Stimulated activated CD4-positive, alpha-beta T cell treated with anti-CD3 and anti-CD28 coated beads, Interleukin-4, amount 100 ng/mL, for 4 hours (primary cell): Measurements from ENCODE around the gene CTRB1.
"Not testable (repeated sequence)": the region's sequence is repeated elsewhere in the genome, so short reads cannot be mapped to it uniquely, and the experiment has no call there.

Experiments used
- DNase-seq, 2 experiments: peaks; one replicate each; pipeline ENCODE4 v3.0.0-alpha.2; 2020

CTRB1 gene

DNA sequence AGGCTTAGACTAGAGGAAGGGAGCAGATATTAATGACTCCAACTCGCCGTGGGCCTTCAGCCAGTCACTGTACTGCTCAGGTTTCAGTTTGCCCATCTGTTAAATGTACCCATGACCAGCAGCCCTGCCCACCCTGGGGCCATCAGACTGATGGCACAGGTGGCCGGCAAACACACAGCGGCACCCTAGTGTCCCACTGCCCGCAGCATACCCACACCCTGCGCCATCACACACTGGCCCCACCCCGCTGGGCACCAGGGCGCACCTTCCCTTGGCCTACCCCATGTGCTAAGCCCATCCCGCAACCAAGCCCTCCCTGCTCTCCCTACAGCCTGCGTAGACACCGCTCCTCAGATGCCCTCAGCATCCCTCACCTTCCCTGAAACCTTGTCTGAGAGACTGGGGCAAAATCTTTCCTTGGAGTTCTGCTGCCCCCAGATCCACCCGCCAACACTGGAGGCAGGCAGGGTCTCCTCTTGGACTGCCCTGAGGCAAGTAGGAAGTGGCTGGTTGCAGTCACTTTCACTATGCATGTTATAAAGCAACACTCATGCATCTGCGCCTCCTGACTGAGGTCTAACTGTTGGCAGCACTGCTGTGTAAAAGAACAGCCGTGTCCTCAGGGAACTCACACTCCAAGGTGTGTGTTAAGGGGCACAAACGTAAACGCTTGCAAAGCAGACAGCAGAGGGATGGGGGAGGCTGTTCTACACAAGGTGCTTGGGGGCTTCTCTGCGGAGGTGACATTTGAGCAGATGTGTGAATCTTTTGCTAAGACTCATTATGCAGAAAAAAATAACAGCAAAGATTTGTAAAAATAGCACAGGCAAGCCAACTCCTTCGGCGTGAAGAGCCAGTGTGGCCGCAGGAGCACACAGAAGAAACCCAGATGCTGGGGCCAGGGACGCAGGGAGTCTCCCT, 39.4 kb downstream of the CTRB1 start:
- no peak for DNase-seq

DNA sequence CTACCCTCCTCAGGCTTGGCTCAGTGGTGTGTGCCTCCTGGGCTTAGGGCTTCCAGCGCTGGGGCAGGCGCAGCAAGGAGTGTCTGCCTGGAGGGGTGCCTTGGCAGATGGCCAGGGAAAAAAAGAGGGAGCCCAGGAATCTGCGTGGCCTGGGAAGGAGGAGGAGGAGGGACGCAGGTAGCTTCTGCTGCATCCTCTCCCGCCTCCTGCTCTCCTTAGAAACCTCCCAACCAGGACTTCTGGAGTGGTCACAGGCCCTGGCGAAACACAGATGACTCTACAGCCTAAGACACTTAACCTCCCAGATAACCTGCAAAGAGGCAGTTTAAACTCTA, 40.0 kb downstream of the CTRB1 start:
- DNase-seq: no peak

DNA sequence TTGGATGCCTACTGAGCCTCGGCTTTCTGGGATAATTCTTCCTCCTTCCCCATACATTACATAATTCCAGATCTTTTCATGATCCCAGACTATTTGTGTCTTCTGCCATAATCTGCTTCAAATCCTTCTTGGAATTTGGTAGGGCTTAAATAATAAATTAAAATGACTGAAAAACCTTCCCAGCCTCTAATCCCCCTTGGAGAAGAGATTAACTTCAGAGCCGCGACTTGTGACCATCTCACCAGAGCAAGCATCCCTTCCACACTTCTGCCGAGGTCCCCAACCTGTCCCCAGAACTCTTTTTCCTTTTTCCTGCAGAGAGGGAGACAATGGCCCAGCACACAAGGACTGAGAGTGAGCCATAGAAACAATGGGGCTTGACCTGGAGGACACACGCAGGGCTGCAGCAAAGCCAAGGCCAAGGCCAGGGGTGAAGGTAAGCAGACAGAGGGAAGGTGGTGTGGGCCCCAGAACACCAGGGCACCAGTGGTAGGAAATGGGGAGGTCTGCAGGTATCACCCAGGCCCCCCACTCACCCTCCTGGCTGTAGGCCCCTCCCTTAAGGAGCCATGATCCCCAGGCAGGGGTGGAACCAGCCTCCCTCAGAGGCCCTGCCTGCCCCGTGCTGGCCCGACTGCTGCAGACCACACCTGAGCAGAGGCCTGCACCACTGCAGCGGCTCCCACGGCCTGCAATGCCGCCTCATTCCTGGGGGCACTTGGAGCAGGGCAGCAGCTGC, 42.2 kb downstream of the CTRB1 start:
- DNase-seq: no peak

GRCh38 chr16:75261590-75262078, 42.8 kb downstream of the CTRB1 start:
- DNase-seq: no peak

DNA sequence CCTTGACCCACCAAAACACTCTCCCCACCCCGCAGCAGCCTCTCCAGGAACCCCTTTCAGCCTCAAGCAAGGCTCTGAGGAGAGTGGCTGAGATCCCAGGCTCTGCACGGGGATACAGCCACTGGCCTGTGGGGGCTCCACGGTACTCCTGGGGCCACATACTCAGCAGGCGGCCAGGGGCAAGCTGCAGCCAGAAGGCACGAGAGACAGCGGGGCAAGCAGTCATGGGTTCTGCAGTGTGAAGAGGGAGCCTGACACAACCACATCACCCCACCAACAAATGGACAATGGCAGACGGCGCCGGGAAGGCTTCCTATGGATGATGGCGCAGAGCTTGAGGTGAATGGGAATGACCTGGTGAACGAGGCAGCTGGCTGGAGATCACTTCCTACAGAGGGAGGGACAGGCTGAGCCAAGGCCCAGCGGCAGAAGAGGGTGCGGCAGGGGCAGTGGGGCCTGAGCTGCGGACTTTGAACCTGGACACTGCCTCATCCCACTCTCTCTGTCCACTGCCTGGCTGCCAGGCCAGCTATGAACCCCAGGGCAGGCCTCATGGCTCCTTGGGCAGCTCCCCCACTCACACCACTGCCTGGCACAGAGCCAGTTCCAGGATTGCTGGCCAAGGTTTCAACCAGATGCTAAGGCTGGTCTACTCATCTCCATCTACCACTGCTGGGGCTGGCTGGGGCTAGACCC, 43.5 kb downstream of the CTRB1 start:
- DNase-seq: no peak

DNA sequence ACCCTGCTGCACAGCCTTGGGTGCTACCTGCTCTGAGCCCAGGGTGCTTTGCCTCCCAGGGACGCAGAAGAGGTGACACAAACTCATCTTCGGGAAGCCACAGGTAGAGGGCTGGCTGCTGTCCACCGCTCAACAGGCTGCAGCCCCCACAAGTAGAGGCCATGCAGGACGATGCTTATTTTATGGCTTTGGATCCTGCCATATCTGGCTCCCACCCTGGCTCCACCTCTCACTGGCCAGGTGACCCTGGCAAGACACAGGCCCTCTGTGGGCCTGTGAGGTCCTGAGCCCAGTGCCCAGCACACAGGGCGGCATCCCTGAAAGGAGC, 44.0 kb downstream of the CTRB1 start:
- DNase-seq: no peak

DNA sequence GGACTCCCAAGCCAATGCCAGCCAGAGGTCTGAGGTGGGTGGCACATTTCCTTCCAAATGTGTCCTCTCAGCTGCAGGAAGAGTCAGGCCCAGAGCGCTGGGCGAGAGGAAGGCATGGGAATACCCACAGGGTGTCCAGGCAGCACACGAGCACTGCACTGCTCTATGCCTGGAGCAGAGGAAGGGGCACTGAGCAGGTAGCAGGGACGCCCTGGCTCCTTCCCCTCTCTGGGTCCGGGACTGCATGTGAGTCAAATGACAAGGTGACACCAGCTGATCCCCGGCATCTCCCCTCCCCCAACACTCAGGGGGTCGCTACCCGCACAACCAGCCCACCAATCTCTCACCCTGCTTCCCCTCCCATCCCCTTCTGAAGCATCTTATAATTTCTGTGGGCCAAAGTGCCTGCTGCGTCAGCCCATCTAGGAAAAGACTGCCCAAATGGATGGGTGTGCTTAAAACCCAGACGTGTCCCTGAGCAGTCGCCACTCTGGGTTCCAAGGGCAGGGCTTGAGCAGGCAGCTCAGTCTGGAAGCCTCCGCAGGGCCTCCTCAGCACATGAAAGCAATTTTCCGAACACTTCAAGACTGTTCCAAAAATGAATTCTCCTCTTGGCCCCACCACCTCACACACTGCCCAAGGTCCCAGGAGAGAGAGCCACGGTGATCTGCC, 44.6 kb downstream of the CTRB1 start:
- no peak for DNase-seq

- no peak for DNase-seq
Measured at GRCh38 chr16:75263963-75264445, 45.2 kb downstream of the CTRB1 start.

GRCh38 chr16:75264457-75264998, 45.7 kb downstream of the CTRB1 start:
- DNase-seq: no peak

- no peak for DNase-seq
Measured at GRCh38 chr16:75264999-75265910, 46.5 kb downstream of the CTRB1 start.

DNA sequence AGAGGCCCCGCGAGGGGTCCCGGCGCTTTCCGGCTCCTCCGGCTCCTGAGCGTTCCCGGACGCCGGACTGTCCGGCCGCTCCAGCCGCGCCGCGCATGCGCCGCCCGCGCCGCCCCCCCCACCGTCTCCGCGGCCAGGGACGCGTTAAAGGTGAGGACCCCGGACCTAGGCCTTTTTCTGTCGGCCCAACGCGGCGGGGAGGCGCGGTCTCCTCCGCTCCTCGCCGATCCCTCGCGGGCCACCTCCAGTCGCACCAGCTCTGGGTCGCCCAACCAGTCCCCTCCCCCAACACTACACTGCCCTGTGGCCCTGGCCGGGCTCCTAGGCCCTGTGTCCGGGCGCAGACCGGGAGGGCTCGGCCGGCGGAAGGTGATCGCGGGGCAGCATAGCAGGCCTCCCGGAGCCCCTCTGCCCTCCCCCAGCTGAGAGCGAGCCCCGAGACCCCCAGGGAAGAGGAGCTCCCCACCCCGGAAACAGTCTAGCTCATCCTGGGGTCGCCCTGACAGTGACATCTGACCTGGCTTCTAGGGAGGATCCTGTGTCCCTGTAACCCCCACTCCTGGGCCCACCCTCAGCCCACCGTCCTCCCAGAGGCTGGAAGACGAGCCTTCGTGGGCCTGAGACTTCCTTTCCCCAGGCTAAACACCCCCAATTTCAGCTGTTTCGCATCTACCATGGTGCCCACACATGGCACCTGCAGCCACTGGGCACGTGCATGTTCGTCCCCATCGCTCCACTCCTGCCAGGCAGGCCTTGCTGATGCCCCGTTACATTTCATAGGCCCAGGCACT, 47.3 kb downstream of the CTRB1 start:
- peak in 1 of 2 experiments; percentile 21 for DNase-seq

GRCh38 chr16:75266738-75267630, 48.2 kb downstream of the CTRB1 start:
- DNase-seq: no peak

DNA sequence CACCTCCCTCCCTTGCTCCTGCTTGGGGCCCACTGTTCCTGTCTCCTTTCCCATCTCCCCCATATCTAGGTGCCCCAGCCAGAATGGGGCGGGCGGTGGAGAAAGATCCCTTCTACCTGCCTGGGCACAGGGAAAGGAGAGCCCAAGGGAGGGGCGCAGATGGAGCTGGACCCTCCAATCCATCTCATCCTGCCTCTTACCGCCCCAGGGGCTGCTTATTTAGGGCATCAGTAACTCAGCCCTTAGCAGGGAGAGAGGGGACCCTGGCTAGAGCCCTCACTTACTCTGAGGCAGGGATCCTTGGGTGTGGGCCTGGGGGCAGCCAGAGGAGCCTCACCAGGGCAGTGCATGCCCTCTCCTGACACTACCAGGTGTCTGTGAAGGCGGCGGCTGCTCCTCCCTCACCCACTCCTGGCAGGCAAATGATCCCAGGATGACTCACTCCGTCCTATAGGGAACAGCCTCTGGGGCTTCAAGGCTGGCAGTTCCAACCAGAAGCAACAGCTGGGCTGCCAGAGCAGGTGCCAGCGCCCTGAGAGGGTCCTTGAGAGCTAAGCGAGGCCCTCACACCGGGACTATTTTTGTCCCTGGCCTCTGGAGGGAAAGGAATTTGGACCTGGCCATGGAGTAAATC, 49.0 kb downstream of the CTRB1 start:
- DNase-seq: no peak

DNA sequence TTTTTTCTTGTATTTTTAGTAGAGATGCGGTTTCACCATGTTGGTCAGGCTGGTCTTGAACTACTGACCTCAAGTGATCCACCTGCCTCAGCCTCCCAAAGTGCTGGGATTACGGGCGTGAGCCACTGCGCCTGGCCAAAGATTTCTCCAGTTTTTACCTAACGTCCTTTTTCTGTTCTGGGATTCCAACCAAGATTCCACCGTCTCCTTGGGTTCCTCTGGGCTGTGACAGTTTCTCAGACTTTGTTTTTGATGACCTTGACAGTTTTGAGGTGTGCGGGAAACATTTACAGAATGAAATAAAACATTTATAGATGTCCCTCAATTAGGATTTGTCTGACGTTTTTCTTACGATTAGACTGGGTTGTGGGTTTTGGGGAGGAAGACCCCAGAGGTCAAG, 50.6 kb downstream of the CTRB1 start:
- DNase-seq: not testable (repeated sequence)

DNA sequence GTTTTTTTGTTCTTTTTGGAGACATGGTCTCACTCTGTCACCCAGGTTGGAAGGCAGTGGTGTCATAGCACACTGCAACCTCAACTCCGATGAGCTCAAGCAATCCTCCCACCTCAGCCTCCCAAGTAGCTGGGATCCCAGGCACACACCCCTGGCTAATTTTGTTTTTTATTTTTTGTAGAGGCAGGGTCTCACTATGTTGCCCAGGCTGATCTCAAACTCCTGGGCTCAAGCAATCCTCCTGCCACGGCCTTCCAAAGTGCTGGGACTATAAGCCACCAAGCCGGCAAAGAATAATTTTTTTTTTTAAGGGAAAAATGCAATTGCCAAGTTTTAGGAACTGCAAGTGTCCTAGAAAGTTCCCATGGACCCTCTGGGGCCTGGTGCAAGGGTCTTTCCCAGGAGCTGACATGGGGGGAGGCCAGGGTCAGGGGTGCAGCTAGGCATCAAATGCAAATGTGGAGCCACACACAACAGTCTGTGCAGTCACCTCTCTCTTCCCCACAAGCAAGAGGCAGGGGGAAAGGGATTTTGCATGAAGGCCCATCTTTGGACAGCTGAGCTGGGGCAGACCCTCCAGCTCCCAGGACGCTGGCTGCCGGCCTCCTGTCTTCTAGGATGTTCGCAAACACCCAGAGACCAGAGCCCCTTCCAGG, 52.8 kb downstream of the CTRB1 start:
- no peak for DNase-seq

- DNase-seq: no peak
Measured at GRCh38 chr16:75272097-75272551, 53.3 kb downstream of the CTRB1 start.

DNA sequence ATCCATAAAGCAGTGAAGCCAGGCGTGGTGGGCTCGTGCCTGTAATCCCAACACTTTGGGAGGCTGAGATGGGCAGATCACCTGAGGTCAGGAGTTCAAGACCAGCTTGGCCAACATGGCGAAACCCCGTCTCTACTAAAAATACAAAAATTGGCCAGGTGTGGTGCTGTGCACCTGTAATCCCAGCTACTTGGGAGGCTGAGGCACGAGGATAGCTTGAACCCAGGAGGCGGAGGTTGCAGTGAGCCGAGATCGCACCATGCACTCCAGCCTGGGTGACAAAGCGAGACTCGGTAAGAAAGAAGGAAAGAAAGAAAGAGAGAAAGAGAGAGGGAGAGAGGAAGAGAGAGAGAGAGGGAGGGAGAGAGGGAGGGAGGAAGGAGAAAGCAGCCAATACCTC, 53.8 kb downstream of the CTRB1 start:
- not testable (repeated sequence) for DNase-seq
